ENCODE measurements around the gene AKAP12. TPM values are rescaled to one million over a fixed set of nuclear protein-coding genes. Genes with fewer than 3 reads are reported as not detected.

Gene AKAP12
- total RNA-seq, 1 donor from 2014 or later: 430 TPM

- TF ChIP-seq, protein P1, sequence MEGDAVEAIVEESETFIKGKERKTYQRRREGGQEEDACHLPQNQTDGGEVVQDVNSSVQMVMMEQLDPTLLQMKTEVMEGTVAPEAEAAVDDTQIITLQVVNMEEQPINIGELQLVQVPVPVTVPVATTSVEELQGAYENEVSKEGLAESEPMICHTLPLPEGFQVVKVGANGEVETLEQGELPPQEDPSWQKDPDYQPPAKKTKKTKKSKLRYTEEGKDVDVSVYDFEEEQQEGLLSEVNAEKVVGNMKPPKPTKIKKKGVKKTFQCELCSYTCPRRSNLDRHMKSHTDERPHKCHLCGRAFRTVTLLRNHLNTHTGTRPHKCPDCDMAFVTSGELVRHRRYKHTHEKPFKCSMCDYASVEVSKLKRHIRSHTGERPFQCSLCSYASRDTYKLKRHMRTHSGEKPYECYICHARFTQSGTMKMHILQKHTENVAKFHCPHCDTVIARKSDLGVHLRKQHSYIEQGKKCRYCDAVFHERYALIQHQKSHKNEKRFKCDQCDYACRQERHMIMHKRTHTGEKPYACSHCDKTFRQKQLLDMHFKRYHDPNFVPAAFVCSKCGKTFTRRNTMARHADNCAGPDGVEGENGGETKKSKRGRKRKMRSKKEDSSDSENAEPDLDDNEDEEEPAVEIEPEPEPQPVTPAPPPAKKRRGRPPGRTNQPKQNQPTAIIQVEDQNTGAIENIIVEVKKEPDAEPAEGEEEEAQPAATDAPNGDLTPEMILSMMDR (conservative IDR thresholded peaks at IDR 0.05; ENCODE audit: low read depth, low read length): no peak
- H3K4me3 ChIP-seq (ENCODE audit: low read depth, low read length): no peak overlapping the region
- DNase-seq (ENCODE audit: low read depth): no peak
Observed at GRCh38 chr6:151289399-151290007, 49.7 kb downstream of the AKAP12 start.

DNA sequence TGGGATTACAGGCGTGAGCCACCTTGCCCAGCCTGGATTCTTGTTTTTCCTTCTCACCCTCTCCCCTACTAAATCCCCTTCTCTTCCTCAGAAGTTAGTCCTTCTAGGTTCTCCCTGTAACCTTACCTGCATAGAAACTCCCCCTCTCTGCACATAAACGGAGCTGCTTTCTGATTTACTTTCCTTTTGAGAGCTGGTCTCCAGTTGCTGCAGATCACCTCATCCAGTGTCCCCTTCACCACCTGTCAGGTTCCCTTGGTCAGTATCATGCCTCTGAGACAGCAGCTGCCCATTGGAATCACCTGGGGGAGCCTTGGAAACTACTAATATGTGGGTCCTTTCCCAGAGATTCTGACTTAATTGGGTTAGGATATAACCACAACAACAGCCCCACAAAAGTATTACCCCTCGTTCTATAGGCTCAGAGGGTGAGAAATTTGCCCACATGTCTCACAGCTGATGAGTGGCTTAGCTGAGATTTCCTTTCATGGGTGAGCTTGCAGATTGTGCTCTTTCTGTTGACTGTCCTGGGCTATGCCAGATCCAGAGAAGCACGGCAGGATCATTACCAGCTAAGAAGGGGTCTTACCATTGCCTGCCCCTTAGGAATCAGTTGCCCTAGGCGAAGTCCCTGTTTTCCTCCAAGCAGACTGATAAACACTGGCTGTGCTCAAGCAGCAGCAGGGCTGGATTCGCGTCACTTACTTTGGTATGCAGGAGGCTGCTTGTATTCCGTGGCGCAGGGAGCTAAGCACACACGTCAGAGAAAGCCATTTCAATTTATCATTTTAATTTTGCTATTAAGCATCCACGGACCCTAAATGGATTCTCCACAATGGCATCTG, 51.3 kb downstream of the AKAP12 start:
- peak; percentile 52 for DNase-seq (ENCODE audit: low read depth)
- TF ChIP-seq, protein P1 (conservative IDR thresholded peaks at IDR 0.05; ENCODE audit: low read depth, low read length): no peak
- no peak overlapping the region for H3K4me3 ChIP-seq (ENCODE audit: low read depth, low read length)

DNA sequence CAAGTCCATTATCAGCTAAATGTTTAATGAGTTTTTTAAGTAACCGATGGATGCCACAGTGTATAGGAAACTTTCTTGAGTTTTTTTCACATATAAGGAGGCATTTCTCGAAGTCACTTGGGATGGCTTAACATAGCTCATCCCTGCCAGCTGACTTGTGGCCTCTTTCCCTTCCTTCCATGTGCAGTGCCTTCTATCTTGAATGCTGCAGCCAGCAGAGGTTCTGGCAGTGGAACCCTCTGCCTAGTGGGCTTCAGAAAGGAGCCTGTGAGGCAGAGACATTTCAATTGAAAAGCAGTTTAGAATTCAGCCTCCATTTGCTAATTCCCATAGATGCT, 51.9 kb downstream of the AKAP12 start:
- no peak for DNase-seq (ENCODE audit: low read depth)
- TF ChIP-seq, protein P1 (conservative IDR thresholded peaks at IDR 0.05; ENCODE audit: low read depth, low read length): no peak

DNA sequence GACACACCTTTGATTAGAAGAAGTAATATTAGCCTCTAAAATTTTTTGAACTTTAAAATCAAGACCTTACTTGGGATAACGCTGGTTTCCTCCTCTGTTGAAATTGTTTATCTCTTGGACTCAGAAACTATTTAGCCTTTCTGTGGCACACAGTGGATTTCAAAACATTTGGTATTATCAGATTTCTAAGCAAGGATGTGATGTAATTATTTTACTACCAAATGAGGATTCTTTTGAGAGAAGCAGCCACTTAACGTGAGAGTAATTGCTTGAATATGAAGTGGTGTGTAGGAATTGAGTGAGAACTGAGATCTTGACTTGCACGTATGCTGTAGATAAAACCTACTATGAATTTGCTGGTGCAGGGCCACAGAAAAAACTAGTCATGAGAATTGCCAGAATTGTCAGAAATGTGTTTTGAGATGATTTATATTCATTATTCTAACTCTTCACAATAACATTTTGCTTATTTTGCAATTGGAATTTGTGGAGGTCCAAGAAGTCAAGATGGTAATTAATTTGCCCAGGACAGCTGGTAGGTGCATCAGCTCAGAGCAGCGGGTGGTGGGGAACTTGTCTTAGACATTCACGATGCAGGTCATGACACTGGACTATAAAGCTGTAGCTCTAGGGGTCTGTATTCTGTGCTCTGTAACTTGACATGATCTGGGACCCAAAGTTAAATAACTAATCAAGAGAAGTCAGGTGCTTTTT, 53.4 kb downstream of the AKAP12 start:
- TF ChIP-seq, protein P1 (conservative IDR thresholded peaks at IDR 0.05; ENCODE audit: low read depth, low read length): no peak
- DNase-seq (ENCODE audit: low read depth): no peak
- H3K4me3 ChIP-seq (ENCODE audit: low read depth, low read length): no peak overlapping the region

More for the DNA sequence above, 51.9 kb downstream of the AKAP12 start:
- H3K4me3 ChIP-seq (ENCODE audit: low read depth, low read length): no peak overlapping the region

DNA sequence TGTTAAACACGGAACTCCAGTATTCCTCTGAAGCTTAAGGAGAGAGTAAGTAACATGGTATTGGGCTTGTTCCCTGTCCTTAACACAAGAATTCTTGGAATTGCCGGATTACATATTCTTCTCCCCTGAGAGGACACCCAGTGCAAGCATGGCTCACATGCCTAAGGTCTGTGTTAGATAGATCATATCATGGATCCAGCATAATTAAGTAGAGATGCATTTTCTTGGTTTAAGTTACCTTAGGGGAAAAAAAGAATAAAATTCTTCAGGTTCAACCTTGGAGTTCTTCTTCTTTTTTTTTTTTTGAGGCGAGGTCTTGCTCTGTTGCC, 53.9 kb downstream of the AKAP12 start:
- no peak overlapping the region for H3K4me3 ChIP-seq (ENCODE audit: low read depth, low read length)
- DNase-seq (ENCODE audit: low read depth): no peak
- TF ChIP-seq, protein P1 (conservative IDR thresholded peaks at IDR 0.05; ENCODE audit: low read depth, low read length): no peak

GRCh38 chr6:151294561-151295101, 54.9 kb downstream of the AKAP12 start:
- TF ChIP-seq, protein P1 (conservative IDR thresholded peaks at IDR 0.05; ENCODE audit: low read depth, low read length): no peak
- DNase-seq (ENCODE audit: low read depth): no peak

More at GRCh38 chr6:151294561-151295101, 54.9 kb downstream of the AKAP12 start:
- H3K4me3 ChIP-seq (ENCODE audit: low read depth, low read length): no peak overlapping the region

Measured in epithelial cell of proximal tubule (primary cell).